H9 (cell line): ENCODE data around the gene USH2A. TPM values are rescaled to one million over a fixed set of nuclear protein-coding genes. Genes with fewer than 3 reads are reported as not detected.
A peak's percentile ranks its signal among the peaks of the same experiment; 100 is the strongest.

Experiments used
- DNase-seq: peaks from one replicate; pipeline ENCODE4 v3.0.0-alpha.2; 2017
- H2AFZ ChIP-seq: one replicate; pipeline ENCODE4 v1.6.1; 2013; ENCODE audit warnings: mild to moderate bottlenecking, low read length, control low read depth, moderate library complexity
- H2AK5ac ChIP-seq: 2 replicates; pipeline ENCODE4 v1.6.1; 2013; ENCODE audit warnings: low read length, control low read depth, mixed read lengths; ENCODE audit not compliant: insufficient read length
- H2BK120ac ChIP-seq: one replicate; pipeline ENCODE4 v1.6.1; 2013; ENCODE audit warnings: low read depth, mild to moderate bottlenecking, low read length, control low read depth, inconsistent platforms; ENCODE audit not compliant: poor library complexity, severe bottlenecking
- H2BK12ac ChIP-seq: 2 replicates; pipeline ENCODE4 v1.6.1; 2013; ENCODE audit warnings: low read length, control low read depth, mixed read lengths, low read depth; ENCODE audit not compliant: insufficient read length
- H2BK15ac ChIP-seq: 2 replicates; pipeline ENCODE4 v1.6.1; 2013; ENCODE audit warnings: low read depth, low read length, control low read depth
- H2BK20ac ChIP-seq: one replicate; pipeline ENCODE4 v1.6.1; 2013; ENCODE audit warnings: low read depth, mild to moderate bottlenecking, low read length, control low read depth, inconsistent platforms; ENCODE audit not compliant: poor library complexity, severe bottlenecking
- H2BK5ac ChIP-seq: 2 replicates; pipeline ENCODE4 v1.6.1; 2013; ENCODE audit warnings: low read length, control low read depth, mixed read lengths; ENCODE audit not compliant: insufficient read length
- H3K14ac ChIP-seq: 2 replicates; pipeline ENCODE4 v1.6.1; 2013; ENCODE audit warnings: low read length, control low read depth; ENCODE audit not compliant: insufficient read depth
- H3K18ac ChIP-seq: 2 replicates; pipeline ENCODE4 v1.6.1; 2013; ENCODE audit warnings: low read depth, mild to moderate bottlenecking, mixed read lengths, low read length, control low read depth; ENCODE audit not compliant: insufficient read length
- H3K23ac ChIP-seq: 2 replicates; pipeline ENCODE4 v1.6.1; 2013; ENCODE audit warnings: low read length, control low read depth, mixed read lengths, low read depth; ENCODE audit not compliant: insufficient read length
- H3K23me2 ChIP-seq: 2 replicates; pipeline ENCODE4 v1.6.1; 2013; ENCODE audit warnings: low read depth, mild to moderate bottlenecking, mixed read lengths, low read length, control low read depth; ENCODE audit not compliant: insufficient read length, poor library complexity, severe bottlenecking
- H3K27ac ChIP-seq: 2 replicates; pipeline ENCODE4 v1.5.1; 2013; ENCODE audit warnings: low read length, control low read depth, mixed read lengths, low read depth; ENCODE audit not compliant: insufficient read length
- H3K27me3 ChIP-seq: 2 replicates; pipeline ENCODE4 v1.6.1; 2013; ENCODE audit warnings: low read length, control low read depth, inconsistent platforms; ENCODE audit not compliant: insufficient read depth
- H3K4ac ChIP-seq: 2 replicates; pipeline ENCODE4 v1.6.1; 2013; ENCODE audit warnings: low read depth, mild to moderate bottlenecking, control low read depth, inconsistent platforms, low read length, moderate library complexity
- H3K4me1 ChIP-seq: 2 replicates; pipeline ENCODE4 v1.6.1; 2013; ENCODE audit warnings: low read length, control low read depth, inconsistent platforms; ENCODE audit not compliant: insufficient read depth
- H3K4me2 ChIP-seq: 2 replicates; pipeline ENCODE4 v1.6.1; 2013; ENCODE audit warnings: low read length, control low read depth, mixed read lengths; ENCODE audit not compliant: insufficient read length, insufficient read depth
- H3K56ac ChIP-seq: 2 replicates; pipeline ENCODE4 v1.6.1; 2013; ENCODE audit warnings: low read depth, mild to moderate bottlenecking, mixed read lengths, low read length, control low read depth; ENCODE audit not compliant: insufficient read length
- H3K79me1 ChIP-seq: 2 replicates; pipeline ENCODE4 v1.6.1; 2013; ENCODE audit warnings: low read depth, mild to moderate bottlenecking, moderate library complexity, low read length, control low read depth, inconsistent platforms; ENCODE audit not compliant: insufficient read depth, poor library complexity, severe bottlenecking
- H3K79me2 ChIP-seq: 2 replicates; pipeline ENCODE4 v1.6.1; 2013; ENCODE audit warnings: low read length, control low read depth, inconsistent platforms; ENCODE audit not compliant: insufficient read depth
- H3K9ac ChIP-seq: 2 replicates; pipeline ENCODE4 v1.6.1; 2013; ENCODE audit warnings: low read length, control low read depth, mixed read lengths; ENCODE audit not compliant: insufficient read length; ENCODE audit errors: extremely low read depth
- H3K9me3 ChIP-seq: one replicate; pipeline ENCODE4 v1.6.1; 2013; ENCODE audit warnings: low read depth, low read length, inconsistent platforms; ENCODE audit not compliant: control insufficient read depth
- H3T11ph ChIP-seq: one replicate; pipeline ENCODE4 v1.6.1; 2013; ENCODE audit warnings: mild to moderate bottlenecking, low read length, control low read depth, inconsistent platforms
- H4K20me1 ChIP-seq: one replicate; pipeline ENCODE4 v1.6.1; 2013; ENCODE audit not compliant: control insufficient read depth, insufficient read length, insufficient read depth
- H4K5ac ChIP-seq: 2 replicates; pipeline ENCODE4 v1.6.1; 2013; ENCODE audit warnings: low read depth, mild to moderate bottlenecking, mixed read lengths, low read length, control low read depth; ENCODE audit not compliant: insufficient read length
- H4K8ac ChIP-seq: replicated peaks from 2 replicates; pipeline ENCODE4 v1.6.1; 2013; ENCODE audit warnings: low read length, control low read depth, mixed read lengths, low read depth; ENCODE audit not compliant: insufficient read length
- H4K91ac ChIP-seq: 2 replicates; pipeline ENCODE4 v1.6.1; 2013; ENCODE audit warnings: low read depth, mild to moderate bottlenecking, moderate library complexity, mixed read lengths, low read length, control low read depth; ENCODE audit not compliant: insufficient read length
- H3K27ac Mint-ChIP-seq, 3 experiments: 2 replicates in 2 of 3; 3 replicates in 1 of 3; pipeline ENCODE4 v1.8.0; 2020 to 2021; ENCODE audit warnings: mixed read lengths in 3 of 3, mild to moderate bottlenecking in 1 of 3, moderate library complexity in 1 of 3
- H3K27me3 Mint-ChIP-seq: 2 replicates; pipeline ENCODE4 v1.8.0; 2021; ENCODE audit warnings: low read depth, mild to moderate bottlenecking, moderate library complexity, mixed read lengths
- H3K36me3 Mint-ChIP-seq, 3 experiments: 2 replicates in 2 of 3; 3 replicates in 1 of 3; pipeline ENCODE4 v1.8.0; 2020 to 2021; ENCODE audit warnings: low read depth in 3 of 3, mixed read lengths in 3 of 3; ENCODE audit not compliant: insufficient read depth in 1 of 3
- H3K4me1 Mint-ChIP-seq, 2 experiments: 2 replicates each; pipeline ENCODE4 v1.8.0; 2020; ENCODE audit warnings: mixed read lengths in 2 of 2
- H3K4me3 Mint-ChIP-seq, 2 experiments: 2 replicates in 1 of 2; 3 replicates in 1 of 2; pipeline ENCODE4 v1.8.0; 2020 to 2021; ENCODE audit warnings: mild to moderate bottlenecking in 2 of 2, mixed read lengths in 2 of 2, moderate library complexity in 1 of 2
- H3K9me3 Mint-ChIP-seq, 2 experiments: 2 replicates in 1 of 2; 3 replicates in 1 of 2; pipeline ENCODE4 v1.8.0; 2020; ENCODE audit warnings: mild to moderate bottlenecking in 2 of 2, mixed read lengths in 2 of 2, moderate library complexity in 1 of 2
- CTCF ChIP-seq: fragments of 200-600 bp; sonication (generic); conservative IDR thresholded peaks from 3 replicates; pipeline ENCODE4 v1.8.0; 2021; ENCODE audit warnings: antibody characterized with exemption, mild to moderate bottlenecking
- WGBS: extraction: QIAGEN DNeasy Blood & Tissue Kit; methylation state at CpG from one replicate; pipeline ENCODE4 v1.1.7; 2013; ENCODE audit warnings: missing lambda C conversion rate, low lambda C conversion rate, mixed read lengths; ENCODE audit not compliant: insufficient read length; ENCODE audit errors: extremely low coverage; 5-methylcytosine and 5-hydroxymethylcytosine counted together
- total RNA-seq: library from RNA; stranded (reverse); gene quantifications from 2 replicates; pipeline ENCODE4 v1.2.1, GENCODE V29; 2021

The USH2A gene
- total RNA-seq, 1 experiment from 2014 or later, result 0.11 TPM

GRCh38 chr1:216183007-216183406, 240.2 kb downstream of the USH2A start:
- Histone ChIP-seq H2BK12ac (no peak overlapping the region), H4K20me1 (no peaks in the 10 kb centered on the region), H3K14ac (no peak overlapping the region), H3K4ac (no peak overlapping the region; the same call in 1 of the 2 replicates), H3T11ph (no peak overlapping the region), H3K18ac (no peak overlapping the region), H3K4me1 (peaks cover 10% of the 10 kb centered on the region; the same call in 1 of the 2 replicates), H3K9ac (no peak overlapping the region), H3K4me2 (peak overlapping the region; percentile 9), H3K23me2 (no peaks in the 10 kb centered on the region), H3K79me2 (no peaks in the 10 kb centered on the region), H3K79me1 (no peaks in the 10 kb centered on the region), H3K56ac (no peak overlapping the region), H4K5ac (no peak overlapping the region), H4K91ac (no peak overlapping the region), H2AK5ac (no peak overlapping the region), H2BK120ac (no peak overlapping the region), H3K27me3 (no peaks in the 10 kb centered on the region), H3K23ac (no peak overlapping the region), H2AFZ (no peak overlapping the region), H2BK15ac (no peak overlapping the region), H3K9me3 (no peaks in the 10 kb centered on the region), H2BK20ac (no peak overlapping the region), H3K27ac (no peak overlapping the region), H2BK5ac (no peak overlapping the region), H4K8ac (no peak overlapping the region)
- H3K4me1 Mint-ChIP-seq, result peaks cover 38% of the 10 kb centered on the region in 2 experiments
- peak overlapping the region in 1 of 2 experiments; percentile 25; a peak in 1 of 5 replicates for H3K4me3 Mint-ChIP-seq
- DNase-seq, result peak; percentile 75
- H3K27ac Mint-ChIP-seq, result peak overlapping the region in 1 of 3 experiments; percentile 66; a peak in 2 of 7 replicates
- no CpG with 5 or more reads among the region's 4 CpGs for WGBS
- no peaks in the 10 kb centered on the region for H3K9me3 Mint-ChIP-seq
- no peaks in the 10 kb centered on the region for H3K36me3 Mint-ChIP-seq
- H3K27me3 Mint-ChIP-seq, result no peaks in the 10 kb centered on the region
- TF ChIP-seq CTCF, result no peak
